Kidney tubule cell (primary cell): ENCODE data around the gene EPS8.

ENCODE experiments used
- DNase-seq: peaks from one replicate; pipeline ENCODE4 v3.0.0-alpha.2; 2018; ENCODE audit warnings: low spot score

The EPS8 gene

DNA sequence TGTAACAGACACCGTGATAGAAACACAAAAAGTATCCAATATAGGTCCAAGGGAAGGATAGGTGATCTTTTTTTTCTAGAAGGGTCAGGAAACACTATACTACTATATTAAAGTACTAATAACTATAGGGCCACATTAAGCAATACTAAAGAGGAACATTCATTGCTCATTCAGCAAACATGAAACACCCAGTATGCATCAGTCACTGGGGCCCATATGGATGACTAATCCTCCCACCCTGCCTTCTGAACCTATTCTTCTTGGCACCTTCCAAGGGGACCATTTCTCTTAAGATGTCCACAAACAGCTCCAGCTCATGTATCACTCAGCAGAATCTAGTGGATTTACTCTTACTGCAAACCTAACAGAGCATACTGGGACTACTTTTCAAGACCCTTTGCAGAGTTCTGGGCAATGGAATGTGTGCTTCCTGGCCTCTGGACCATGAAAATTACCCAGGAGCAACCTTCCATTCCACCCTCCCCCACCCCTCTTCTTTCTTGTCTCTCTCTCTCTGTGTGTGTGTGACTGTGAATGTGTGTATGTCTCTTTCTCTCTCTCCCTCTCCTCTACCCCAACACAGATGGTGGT lies 187.9 kb downstream of the EPS8 start:
- peak; percentile 84 for DNase-seq

DNA sequence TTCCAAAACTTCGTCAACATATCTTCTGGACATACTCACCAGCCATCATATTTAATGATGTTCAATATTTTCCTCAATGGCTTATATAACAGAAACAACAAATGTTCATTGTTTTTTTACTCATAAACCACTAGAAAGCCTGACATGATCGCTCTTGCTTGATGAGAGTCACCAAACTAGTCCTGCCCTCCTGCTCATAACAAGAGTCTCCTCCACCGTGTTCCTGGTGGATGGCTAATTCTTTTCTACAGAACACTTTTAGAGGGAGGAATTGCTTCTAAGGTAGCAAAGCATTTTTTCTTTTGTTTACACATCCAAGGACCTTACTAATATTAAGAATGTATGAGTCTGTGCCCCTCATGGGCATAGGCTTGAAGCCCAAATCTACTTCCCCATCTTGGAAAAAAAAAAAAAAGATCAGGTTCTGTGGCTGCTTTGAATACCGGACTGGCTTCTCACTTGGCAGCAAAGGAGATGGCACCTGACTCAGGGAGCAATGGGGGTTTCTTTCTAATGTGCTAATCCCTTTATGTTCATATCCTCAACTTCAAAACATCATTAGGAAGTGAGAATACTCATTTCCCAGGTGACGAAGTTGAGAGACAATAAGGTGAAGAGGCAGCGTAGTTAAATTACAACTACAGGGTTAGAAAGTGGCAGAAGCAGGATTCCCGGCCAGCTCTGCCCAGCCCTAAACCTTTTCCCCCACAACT lies 188.8 kb downstream of the EPS8 start:
- DNase-seq: peak; percentile 56

DNA sequence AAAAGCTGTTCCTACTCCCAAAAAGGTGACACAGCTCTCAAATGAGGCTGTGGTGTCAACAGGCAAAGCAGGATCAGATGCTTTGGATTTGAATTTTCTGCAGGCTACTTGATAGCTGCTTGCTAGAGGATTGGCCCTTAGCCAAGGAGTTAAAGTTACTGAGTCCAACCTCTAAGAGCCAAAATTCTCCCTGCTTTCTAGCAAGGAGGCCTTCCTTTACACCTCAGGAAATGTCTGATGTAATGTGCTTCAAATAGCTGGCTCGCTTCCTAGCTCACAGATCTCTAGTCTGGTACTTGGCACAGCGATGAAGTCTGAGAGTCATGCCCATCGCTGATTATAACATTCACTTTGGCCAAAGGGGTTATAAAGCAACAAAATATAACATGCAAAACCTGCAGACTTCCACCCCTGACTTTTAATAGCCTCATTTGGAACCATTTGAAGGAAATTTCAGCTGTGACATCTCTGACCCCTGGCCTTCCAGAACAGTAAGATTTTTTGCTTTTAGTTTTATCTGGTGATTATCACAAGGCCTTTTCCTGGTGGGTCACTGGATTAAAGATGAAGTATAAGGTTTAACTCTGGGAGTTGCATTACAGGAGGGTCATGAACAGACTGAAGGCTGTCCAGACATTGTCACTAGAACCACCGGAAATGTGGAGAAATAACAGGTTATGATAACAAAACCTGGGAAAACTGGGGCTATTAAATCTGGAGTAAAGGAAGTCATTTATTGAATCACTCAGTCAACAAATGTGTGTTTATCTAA lies 189.7 kb downstream of the EPS8 start:
- peak; percentile 65 for DNase-seq

DNA sequence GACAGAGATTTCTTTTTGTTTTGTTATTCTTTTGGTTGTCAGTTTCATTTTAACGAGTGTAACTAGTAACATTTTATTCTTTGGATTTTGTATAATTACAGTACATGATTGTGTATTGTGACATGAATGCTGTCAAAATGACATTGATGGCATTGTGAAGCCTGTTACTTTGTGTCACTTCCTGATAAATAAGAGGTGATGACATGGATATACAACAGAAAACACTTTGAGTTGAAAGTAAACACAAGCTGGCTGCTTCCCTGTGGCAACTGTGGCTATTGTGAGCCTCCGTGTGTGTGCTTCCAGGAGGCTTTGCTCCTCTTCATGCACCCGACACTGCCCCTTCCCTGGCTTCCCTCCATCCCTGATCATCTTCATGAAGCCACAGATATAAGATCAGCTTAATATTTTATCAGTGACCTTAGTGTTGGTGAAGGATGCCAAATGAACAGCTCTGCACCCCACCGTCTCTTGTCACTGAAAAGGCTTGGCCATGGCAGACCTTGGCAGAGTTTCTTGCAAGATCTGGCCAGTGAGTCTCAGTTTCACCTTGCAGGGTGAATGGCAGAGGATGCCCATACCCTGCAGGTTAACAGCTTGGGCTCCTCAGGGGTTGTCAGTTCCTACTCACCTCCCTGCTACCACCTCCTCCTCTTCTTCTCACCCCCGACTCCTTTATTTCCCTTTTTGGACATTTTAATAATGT lies 191.9 kb downstream of the EPS8 start:
- DNase-seq: no peak

DNA sequence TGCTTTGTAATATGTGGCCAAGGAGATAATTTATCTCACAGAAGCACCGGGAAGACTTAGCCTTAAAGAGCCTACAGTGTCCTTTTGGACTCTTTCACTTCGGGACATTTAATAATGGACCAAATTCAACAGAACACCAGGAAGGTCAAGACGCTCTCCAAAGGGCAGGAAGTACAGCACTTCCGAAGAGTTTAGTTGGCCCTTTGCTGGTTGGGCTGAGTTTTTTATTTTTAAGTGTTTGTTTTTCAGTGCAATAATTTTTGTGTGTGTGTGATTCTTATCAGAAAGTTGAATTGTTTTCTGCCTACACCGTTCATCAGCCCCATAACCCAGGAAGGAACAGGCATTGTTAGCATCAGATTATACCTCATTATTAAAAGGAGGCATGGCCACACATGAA lies 193.0 kb downstream of the EPS8 start:
- no peak for DNase-seq

DNA sequence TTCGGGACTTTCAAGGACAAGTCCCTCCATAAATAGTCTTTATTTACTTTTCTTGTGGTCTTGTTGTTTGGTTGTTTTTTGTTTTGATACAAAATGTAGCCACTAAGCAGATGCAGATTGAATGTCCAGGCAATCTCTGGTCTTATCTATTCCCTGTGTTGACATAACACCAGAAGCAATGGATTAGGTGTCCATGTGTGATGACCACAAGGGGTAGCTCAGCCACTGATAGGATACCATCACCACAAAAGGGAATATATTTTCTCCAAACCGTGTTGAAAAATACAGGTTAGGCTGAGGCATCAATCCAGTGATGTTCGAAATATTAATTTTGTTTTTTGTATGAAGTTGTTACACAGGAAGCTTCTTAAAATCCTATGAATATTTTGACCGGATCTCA lies 196.3 kb downstream of the EPS8 start:
- DNase-seq: no peak

DNA sequence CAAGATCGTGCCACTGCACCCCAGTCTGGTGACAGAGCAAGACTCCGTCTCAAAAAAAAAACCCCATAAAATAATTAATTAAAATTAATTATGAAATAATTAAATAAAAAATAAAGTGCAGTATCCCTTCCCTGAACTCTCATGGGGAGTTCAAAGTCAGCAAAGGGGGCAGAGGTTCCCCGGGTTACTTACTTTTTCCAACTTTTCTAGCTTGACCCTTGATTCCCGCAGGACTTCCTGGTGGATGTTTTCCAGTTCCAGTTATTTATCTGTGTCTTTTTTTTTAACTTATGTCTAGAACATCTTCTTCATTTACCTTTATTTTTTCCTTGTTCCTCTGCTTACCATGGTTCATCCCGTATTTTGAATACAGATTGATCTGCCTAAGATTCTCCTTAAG lies 197.4 kb downstream of the EPS8 start:
- DNase-seq: no peak

DNA sequence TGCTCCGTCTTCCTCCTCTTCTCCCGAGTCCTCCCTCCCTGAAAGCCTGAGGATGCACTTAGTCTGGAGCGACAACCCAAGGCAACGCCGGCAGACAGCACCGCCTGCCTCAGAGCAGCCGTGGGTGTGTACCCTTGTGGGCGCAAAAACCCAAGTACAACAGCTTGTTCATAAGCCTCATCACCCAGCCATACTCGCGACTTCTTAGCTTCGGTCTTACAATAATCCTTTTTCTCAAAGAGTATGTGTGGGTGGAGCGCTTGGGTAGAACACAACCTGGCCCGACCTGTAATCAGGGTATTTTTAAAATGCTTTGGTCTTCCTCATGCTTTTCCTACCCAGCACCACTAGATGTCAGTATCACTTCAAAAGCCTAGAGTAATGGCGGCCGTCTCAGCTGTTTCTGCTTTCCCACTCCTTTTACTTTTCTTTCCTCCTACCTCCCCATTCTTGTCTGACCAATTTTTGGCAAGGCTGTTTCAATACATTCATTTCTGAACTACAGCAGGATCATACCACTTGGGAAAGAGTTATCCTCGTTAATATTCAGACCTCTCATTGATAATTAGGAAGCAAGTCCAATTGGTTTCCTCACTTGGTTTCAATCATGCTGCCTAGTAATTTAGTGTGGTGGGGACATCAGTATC lies 198.9 kb downstream of the EPS8 start:
- DNase-seq: peak; percentile 78

DNA sequence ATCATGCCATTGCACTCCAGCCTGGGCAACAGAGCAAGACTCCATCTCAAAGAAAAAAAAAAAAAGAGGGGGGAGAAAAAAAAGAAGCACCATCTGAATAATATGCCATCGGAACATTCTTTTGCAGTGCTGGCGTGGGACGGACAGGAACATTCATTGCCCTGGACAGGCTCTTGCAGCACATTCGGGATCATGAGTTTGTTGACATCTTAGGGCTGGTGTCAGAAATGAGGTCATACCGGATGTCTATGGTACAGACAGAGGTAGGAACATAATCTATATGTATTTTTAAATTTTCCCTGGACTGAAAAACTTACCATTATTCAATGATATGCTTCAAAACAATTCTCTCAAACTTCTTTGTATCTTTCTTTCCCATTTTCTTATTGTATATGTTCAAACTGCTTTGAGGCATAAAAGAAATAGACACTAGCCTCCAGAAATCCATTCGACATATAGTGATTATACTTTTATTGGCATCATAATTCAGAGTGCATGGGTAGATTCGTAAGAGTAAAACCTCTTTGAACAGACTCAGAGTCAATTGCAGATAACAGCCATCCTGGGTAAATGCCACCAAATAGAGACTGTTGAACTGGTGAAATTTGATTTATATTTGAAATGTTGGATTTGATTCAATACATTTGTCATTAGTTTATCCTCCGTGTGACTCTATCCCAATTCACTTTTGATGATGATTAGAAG lies 199.7 kb downstream of the EPS8 start:
- DNase-seq: no peak

DNA sequence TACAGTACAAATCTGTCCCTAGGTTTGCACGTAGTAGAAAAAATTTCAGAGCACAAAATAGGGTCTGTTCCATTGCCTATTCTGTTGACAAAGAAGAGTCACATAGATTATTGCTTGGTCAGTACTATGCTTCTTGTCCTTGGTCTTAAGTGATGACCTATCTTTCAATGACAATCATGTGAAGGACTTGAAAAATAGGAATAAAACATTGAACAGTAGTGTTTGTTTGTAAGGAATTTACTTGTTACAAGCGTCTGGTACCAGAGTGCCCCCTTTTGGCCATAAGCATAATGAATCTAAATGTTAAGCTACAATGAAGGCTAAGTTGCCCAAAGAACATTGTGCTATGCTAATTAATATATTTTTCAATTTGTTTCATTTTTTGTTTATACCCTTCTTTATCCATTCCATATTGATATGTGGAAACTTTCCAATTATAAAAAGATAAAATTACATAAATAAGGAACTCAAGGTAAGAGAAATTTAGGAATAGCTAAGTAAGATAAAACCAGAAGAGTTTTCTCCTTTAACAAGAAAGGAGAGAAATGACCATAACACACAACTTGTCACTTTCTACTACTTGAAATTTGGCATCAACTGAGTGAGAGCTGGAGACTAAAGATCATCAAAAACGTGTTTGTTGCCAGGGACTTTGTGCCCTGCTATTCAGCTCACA lies 204.7 kb downstream of the EPS8 start:
- peak; percentile 66 for DNase-seq

DNA sequence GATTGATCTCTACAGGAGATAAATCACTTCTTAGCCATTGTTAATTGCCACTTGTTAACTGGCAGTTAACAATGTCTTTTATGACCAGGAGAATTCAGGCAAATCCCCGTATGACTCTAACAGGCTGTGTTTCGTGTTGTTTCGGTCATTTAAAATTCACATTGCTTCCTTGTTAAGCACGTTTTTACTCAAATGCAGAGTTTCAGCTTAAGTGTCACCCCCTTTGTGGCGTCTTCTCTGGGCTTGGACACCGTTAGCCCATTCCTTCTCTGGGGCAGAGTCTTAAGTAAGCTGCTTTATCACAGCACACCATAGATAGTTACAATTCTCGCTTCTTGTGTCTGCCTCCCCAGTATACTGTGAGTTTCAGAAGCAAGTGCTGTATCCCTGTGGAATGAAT lies 205.4 kb downstream of the EPS8 start:
- DNase-seq: no peak

DNA sequence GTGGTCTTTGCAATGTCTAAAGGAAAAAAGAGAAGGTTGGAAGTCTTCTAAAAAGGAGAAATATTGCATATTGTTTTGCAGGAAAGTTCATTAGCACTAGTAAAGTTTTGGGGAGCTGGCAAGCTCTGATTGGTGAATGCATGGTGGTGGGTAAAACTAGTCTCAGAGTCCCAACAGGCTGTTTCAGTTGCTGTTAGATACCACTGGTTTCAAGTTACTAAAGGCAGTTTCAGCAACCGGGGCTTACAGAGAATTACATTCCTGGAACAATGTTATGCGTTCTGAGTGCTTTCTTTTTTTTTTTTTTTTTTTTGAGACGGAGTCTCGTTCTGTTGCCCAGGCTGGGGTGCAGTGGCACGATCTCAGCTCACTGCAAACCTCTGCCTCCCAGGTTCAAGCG lies 208.2 kb downstream of the EPS8 start:
- no peak for DNase-seq

DNA sequence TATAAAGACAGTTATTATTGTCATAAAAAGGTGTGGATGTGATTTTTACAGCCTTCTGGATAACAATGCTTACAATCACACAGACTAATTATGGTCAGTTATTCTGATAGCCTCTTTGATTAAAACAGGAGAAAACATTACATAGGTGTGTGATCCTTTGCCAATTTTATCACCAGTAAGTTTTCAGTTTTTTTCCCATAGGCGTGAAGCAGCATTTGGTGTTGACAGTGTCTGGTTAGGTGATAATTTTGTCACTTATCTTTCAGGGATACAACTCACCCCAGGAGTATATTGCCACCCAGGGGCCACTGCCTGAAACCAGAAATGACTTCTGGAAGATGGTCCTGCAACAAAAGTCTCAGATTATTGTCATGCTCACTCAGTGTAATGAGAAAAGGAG lies 208.8 kb downstream of the EPS8 start:
- no peak for DNase-seq

DNA sequence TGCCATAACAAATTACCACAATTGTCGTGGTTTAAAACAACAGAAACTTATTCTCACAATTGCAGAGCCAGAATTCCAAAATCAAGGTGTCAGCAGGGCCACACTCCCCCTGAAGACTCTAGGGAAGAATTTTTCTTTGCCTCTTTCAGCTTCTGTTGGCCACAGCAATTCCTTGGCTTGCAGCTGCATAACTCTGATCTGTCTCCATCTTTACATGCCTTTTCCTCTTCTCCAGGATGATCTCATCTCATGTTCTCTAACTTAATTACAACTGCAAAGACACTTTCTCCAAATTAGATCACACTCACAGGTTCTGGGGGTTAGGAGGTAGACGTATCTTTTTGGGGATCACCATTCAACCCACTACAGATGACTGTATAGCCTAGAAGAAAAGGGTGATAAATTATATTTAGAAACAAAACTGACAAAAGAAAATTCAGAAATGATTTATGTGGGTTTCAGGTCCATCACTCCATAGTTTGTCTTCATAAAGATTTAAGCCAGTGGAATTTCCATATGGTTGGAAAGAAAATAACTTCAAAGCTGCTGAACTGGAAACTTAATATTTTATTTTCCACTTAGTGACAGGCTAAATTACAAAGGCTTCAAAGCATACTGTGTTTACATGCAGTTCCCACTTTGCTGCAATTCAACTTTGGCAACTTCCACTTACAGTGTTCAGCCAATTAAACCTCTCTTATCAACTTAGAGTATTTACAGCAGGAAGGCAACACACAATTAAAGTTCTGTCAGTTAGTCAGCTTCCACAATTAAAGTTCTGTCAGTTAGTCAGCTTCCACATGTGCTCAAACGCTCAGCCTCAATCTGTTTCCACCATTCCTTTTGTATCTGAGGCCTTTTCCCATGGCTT lies 213.3 kb downstream of the EPS8 start:
- DNase-seq: no peak

DNA sequence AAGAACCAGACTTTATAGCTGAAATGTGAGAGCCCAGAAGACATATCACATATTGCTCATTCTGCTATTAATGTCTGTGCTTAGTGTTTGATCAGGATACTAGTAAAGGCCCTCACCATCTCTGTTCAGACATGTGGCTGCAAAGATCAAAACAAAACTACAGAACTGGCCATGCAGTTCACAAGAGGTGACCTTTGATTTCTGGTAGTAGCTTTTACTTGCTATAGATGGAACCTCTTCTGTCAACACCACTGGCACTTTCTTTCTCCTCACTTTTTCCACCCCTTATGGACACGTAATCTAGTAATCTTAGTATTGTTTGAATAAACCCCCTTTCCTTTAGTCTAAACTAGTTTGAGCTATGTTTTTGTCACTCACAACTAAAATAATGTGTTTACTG lies 214.8 kb downstream of the EPS8 start:
- no peak for DNase-seq
